ENCODE data around the gene HPX. TPM values are rescaled to one million over a fixed set of nuclear protein-coding genes. Genes with fewer than 3 reads are reported as not detected.

The HPX gene
- total and polyA plus RNA-seq, 4 donors, result 2,251 to 9,224 (median 5,760) TPM

DNA sequence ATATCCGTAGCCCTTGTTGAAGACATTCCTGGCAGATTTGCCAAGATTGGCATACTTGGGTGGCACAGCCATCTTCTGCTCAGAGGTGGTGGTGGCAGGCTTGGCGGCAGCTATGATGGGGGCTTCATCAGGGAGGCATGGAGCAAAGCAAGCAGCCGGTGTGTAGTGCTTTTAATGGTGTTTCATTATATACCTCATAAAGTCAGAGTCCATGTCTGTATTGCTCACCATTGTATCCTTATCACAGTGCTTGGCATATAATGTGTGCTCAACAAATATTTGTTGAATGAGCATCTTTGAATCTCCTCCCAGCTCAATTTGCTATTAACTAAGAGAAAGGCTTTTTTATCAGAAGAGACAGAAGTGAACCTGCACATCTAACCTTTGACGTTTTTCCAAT, 48.5 kb upstream of the HPX start:
- H3K9me3 ChIP-seq (ENCODE audit: control insufficient read depth in 4 of 4, low read length in 3 of 4), result no peaks in the 10 kb centered on the region
- WGBS, result 47% methylated on average over 4 of the region's 4 CpGs
- no peak for DNase-seq (ENCODE audit: low spot score)
- no peak overlapping the region for H3K4me3 ChIP-seq (ENCODE audit: low read depth in 1 of 3, low read length in 3 of 3)
- TF ChIP-seq, protein P1, sequence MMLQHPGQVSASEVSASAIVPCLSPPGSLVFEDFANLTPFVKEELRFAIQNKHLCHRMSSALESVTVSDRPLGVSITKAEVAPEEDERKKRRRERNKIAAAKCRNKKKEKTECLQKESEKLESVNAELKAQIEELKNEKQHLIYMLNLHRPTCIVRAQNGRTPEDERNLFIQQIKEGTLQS (IDR thresholded peaks at IDR 0.05), result no peak
- TF ChIP-seq, protein P2, sequence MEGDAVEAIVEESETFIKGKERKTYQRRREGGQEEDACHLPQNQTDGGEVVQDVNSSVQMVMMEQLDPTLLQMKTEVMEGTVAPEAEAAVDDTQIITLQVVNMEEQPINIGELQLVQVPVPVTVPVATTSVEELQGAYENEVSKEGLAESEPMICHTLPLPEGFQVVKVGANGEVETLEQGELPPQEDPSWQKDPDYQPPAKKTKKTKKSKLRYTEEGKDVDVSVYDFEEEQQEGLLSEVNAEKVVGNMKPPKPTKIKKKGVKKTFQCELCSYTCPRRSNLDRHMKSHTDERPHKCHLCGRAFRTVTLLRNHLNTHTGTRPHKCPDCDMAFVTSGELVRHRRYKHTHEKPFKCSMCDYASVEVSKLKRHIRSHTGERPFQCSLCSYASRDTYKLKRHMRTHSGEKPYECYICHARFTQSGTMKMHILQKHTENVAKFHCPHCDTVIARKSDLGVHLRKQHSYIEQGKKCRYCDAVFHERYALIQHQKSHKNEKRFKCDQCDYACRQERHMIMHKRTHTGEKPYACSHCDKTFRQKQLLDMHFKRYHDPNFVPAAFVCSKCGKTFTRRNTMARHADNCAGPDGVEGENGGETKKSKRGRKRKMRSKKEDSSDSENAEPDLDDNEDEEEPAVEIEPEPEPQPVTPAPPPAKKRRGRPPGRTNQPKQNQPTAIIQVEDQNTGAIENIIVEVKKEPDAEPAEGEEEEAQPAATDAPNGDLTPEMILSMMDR (IDR thresholded peaks at IDR 0.05; ENCODE audit: low read depth, low read length, missing input control), result no peak
- TF ChIP-seq HNF4A (conservative IDR thresholded peaks at IDR 0.05) (peak; percentile 37 to 43), TAF1 (conservative IDR thresholded peaks at IDR 0.05) (no peak), RAD21 (IDR thresholded peaks at IDR 0.05) (peak; percentile 7 to 20), FOXA2 (IDR thresholded peaks at IDR 0.05) (no peak), SP1 (IDR thresholded peaks at IDR 0.05) (peak; percentile 15), RXRA (IDR thresholded peaks at IDR 0.05) (peak in 1 of 2 donors; percentile 41)
- TF ChIP-seq, protein P3, sequence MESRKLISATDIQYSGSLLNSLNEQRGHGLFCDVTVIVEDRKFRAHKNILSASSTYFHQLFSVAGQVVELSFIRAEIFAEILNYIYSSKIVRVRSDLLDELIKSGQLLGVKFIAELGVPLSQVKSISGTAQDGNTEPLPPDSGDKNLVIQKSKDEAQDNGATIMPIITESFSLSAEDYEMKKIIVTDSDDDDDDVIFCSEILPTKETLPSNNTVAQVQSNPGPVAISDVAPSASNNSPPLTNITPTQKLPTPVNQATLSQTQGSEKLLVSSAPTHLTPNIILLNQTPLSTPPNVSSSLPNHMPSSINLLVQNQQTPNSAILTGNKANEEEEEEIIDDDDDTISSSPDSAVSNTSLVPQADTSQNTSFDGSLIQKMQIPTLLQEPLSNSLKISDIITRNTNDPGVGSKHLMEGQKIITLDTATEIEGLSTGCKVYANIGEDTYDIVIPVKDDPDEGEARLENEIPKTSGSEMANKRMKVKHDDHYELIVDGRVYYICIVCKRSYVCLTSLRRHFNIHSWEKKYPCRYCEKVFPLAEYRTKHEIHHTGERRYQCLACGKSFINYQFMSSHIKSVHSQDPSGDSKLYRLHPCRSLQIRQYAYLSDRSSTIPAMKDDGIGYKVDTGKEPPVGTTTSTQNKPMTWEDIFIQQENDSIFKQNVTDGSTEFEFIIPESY (IDR thresholded peaks at IDR 0.05), result no peak
- no peak overlapping the region for H3K27ac ChIP-seq (ENCODE audit: low read depth in 1 of 2, low read length in 2 of 2)
- no peak overlapping the region for H3K9ac ChIP-seq (ENCODE audit: low read depth in 1 of 2, low read length in 2 of 2)
- H3K36me3 ChIP-seq (ENCODE audit: control insufficient read depth in 4 of 4, insufficient read depth in 3 of 4, low read depth in 1 of 4, low read length in 3 of 4), result peaks cover 0 to 20% (median 9%) of the 10 kb centered on the region in 4 donors
- no peaks in the 10 kb centered on the region for H3K27me3 ChIP-seq (ENCODE audit: control insufficient read depth in 4 of 4, insufficient read depth in 4 of 4, low read length in 3 of 4)
- H3K4me1 ChIP-seq (ENCODE audit: control insufficient read depth in 4 of 4, insufficient read depth in 4 of 4, low read length in 3 of 4), result peaks cover 7 to 12% (median 10%) of the 10 kb centered on the region in 4 donors

DNA sequence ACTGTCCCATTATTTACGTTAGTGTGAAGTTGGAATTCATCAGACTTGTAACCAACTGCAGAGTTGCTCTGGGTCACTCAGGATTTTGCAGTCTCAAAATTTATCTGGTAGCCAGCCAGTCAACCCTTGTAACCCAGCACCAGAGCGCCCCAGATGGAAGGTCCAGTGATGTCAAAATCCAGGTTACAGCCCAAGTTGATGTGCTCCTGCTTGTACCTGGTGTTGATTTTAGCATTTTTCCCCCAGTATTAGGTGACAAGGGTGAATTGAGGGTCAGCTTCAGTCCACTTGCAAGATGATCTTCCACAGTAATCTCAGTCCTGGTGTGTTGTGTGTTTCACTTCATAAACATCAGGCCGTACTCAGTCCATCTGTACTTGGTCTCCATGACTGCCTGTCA, 48.0 kb upstream of the HPX start:
- WGBS, result 83% methylated on average over 3 of the region's 3 CpGs
- TF ChIP-seq, protein P4, sequence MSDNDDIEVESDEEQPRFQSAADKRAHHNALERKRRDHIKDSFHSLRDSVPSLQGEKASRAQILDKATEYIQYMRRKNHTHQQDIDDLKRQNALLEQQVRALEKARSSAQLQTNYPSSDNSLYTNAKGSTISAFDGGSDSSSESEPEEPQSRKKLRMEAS (IDR thresholded peaks at IDR 0.05), result no peak
- TF ChIP-seq RXRA (IDR thresholded peaks at IDR 0.05) (peak in 1 of 2 donors; percentile 7), HNF4A (conservative IDR thresholded peaks at IDR 0.05) (peak in 1 of 2 donors; percentile 5), HNF4G (IDR thresholded peaks at IDR 0.05) (no peak), FOXA1 (IDR thresholded peaks at IDR 0.05) (no peak)
- TF ChIP-seq, protein P2 (IDR thresholded peaks at IDR 0.05; ENCODE audit: low read depth, low read length, missing input control), result no peak
- no peaks in the 10 kb centered on the region for H3K27me3 ChIP-seq (ENCODE audit: control insufficient read depth in 4 of 4, insufficient read depth in 4 of 4, low read length in 3 of 4)
- no peak overlapping the region for H3K27ac ChIP-seq (ENCODE audit: low read depth in 1 of 2, low read length in 2 of 2)
- no peak for DNase-seq (ENCODE audit: low spot score)
- H3K9me3 ChIP-seq (ENCODE audit: control insufficient read depth in 4 of 4, low read length in 3 of 4), result no peaks in the 10 kb centered on the region
- H3K36me3 ChIP-seq (ENCODE audit: control insufficient read depth in 4 of 4, insufficient read depth in 3 of 4, low read depth in 1 of 4, low read length in 3 of 4), result peaks cover 0 to 20% (median 9%) of the 10 kb centered on the region in 4 donors
- H3K4me1 ChIP-seq (ENCODE audit: control insufficient read depth in 4 of 4, insufficient read depth in 4 of 4, low read length in 3 of 4), result peaks cover 7 to 12% (median 10%) of the 10 kb centered on the region in 4 donors
- no peak overlapping the region for H3K9ac ChIP-seq (ENCODE audit: low read depth in 1 of 2, low read length in 2 of 2)
- no peak overlapping the region for H3K4me3 ChIP-seq (ENCODE audit: low read depth in 1 of 3, low read length in 3 of 3)

Measured in liver (tissue), 9 donors.